ENCODE results near the gene ZNF521. TPM values are rescaled to one million over a fixed set of nuclear protein-coding genes. Genes with fewer than 3 reads are reported as not detected.

ZNF521 gene
- total and polyA plus RNA-seq, 2 experiments from 2014 or later: 3.1 to 9.2 TPM

DNA sequence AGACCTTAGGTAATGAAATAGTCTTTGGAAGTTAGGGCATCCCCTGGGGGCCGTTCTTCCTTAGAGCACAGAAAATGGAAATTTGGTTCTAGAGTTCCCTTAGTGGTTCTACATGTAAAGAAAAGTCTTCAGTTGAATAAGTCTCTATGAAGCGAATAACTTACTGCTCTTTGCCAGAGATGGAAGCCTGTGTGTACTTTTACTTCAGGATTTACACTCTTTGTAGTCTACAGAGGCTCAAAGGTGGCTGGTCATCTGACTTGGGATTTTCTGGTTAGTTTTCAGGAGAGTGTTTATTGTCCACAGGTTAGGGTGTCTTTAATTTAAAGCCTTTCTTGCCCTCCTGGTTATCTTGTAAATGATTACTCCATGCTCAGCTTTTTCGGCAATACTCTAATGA, 210.6 kb downstream of the ZNF521 start:
- Histone ChIP-seq H3K4me3 (no peak overlapping the region), H3K4me2 (no peak overlapping the region), H3K36me3 (ENCODE audit: insufficient read depth) (no peaks in the 10 kb centered on the region), H2AFZ (no peak overlapping the region), H3K9me2 (ENCODE audit: insufficient read depth) (no peaks in the 10 kb centered on the region), H3K4me1 (ENCODE audit: insufficient read depth) (no peaks in the 10 kb centered on the region), H3K27me3 (ENCODE audit: insufficient read depth) (no peaks in the 10 kb centered on the region), H4K20me1 (replicated peaks; ENCODE audit: insufficient read depth) (no peaks in the 10 kb centered on the region), H3K27ac (ENCODE audit: low read depth) (no peak overlapping the region), H3F3A (replicated peaks; ENCODE audit: low read depth) (no peaks in the 10 kb centered on the region), H3K79me2 (replicated peaks; ENCODE audit: insufficient read depth) (no peaks in the 10 kb centered on the region)
- H3K36me3 Mint-ChIP-seq (ENCODE audit: low read depth): no peaks in the 10 kb centered on the region
- no peak overlapping the region for H3K27ac Mint-ChIP-seq
- peak; percentile 38 for DNase-seq (ENCODE audit: low spot score)
- no peak overlapping the region for H3K4me3 Mint-ChIP-seq
- peaks cover 14% of the 10 kb centered on the region; the same call in 2 of the 3 replicates for H3K4me1 Mint-ChIP-seq
- H3K27me3 Mint-ChIP-seq (ENCODE audit: insufficient read depth, low read depth, poor library complexity): peaks cover 2% of the 10 kb centered on the region
- ATAC-seq: peak; percentile 40; the same call in 1 of the 3 replicates
- H3K9me3 Mint-ChIP-seq: no peaks in the 10 kb centered on the region
- TF ChIP-seq ZNF114 (CRISPR knock-in tag; IDR thresholded peaks at IDR 0.05): no peak
- TF ChIP-seq, protein P1, sequence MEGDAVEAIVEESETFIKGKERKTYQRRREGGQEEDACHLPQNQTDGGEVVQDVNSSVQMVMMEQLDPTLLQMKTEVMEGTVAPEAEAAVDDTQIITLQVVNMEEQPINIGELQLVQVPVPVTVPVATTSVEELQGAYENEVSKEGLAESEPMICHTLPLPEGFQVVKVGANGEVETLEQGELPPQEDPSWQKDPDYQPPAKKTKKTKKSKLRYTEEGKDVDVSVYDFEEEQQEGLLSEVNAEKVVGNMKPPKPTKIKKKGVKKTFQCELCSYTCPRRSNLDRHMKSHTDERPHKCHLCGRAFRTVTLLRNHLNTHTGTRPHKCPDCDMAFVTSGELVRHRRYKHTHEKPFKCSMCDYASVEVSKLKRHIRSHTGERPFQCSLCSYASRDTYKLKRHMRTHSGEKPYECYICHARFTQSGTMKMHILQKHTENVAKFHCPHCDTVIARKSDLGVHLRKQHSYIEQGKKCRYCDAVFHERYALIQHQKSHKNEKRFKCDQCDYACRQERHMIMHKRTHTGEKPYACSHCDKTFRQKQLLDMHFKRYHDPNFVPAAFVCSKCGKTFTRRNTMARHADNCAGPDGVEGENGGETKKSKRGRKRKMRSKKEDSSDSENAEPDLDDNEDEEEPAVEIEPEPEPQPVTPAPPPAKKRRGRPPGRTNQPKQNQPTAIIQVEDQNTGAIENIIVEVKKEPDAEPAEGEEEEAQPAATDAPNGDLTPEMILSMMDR (conservative IDR thresholded peaks at IDR 0.05; ENCODE audit: low read depth in 2 of 2): peak in 1 of 2 experiments; percentile 32; a peak in 2 of 4 replicates

DNA sequence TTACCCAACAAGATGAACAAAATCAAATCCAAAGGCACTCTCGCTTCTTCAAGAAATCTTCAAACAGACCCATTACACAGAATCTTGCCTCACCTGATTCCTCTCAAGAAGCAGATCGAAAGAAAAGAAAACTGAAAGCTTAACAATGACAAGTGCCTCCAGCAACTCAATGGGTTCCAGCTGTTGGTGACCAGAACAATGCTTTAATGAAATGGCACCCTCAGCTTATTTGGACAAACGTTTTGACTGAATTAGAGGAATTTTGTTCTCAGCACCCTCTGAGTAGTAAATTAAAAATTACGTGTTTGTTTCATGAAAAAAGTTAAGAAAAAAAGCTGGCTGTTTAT, 211.0 kb downstream of the ZNF521 start:
- Histone ChIP-seq H3K4me1 (ENCODE audit: insufficient read depth) (no peaks in the 10 kb centered on the region), H3K27ac (ENCODE audit: low read depth) (no peak overlapping the region), H3F3A (replicated peaks; ENCODE audit: low read depth) (no peaks in the 10 kb centered on the region), H3K4me2 (no peak overlapping the region), H3K36me3 (ENCODE audit: insufficient read depth) (no peaks in the 10 kb centered on the region), H4K20me1 (replicated peaks; ENCODE audit: insufficient read depth) (no peaks in the 10 kb centered on the region), H3K4me3 (no peak overlapping the region), H2AFZ (no peak overlapping the region), H3K79me2 (replicated peaks; ENCODE audit: insufficient read depth) (no peaks in the 10 kb centered on the region), H3K9me2 (ENCODE audit: insufficient read depth) (no peaks in the 10 kb centered on the region), H3K27me3 (ENCODE audit: insufficient read depth) (no peaks in the 10 kb centered on the region)
- Mint-ChIP-seq H3K4me3 (no peak overlapping the region), H3K36me3 (ENCODE audit: low read depth) (no peaks in the 10 kb centered on the region), H3K4me1 (peaks cover 16% of the 10 kb centered on the region; the same call in 2 of the 3 replicates), H3K27me3 (ENCODE audit: insufficient read depth, low read depth, poor library complexity) (peaks cover 2% of the 10 kb centered on the region), H3K9me3 (no peaks in the 10 kb centered on the region), H3K27ac (no peak overlapping the region)
- ATAC-seq (no peak), DNase-seq (ENCODE audit: low spot score) (no peak)
- no peak for TF ChIP-seq ZNF331 (CRISPR knock-in tag; IDR thresholded peaks at IDR 0.05; ENCODE audit: low read depth)
- TF ChIP-seq, protein P2, sequence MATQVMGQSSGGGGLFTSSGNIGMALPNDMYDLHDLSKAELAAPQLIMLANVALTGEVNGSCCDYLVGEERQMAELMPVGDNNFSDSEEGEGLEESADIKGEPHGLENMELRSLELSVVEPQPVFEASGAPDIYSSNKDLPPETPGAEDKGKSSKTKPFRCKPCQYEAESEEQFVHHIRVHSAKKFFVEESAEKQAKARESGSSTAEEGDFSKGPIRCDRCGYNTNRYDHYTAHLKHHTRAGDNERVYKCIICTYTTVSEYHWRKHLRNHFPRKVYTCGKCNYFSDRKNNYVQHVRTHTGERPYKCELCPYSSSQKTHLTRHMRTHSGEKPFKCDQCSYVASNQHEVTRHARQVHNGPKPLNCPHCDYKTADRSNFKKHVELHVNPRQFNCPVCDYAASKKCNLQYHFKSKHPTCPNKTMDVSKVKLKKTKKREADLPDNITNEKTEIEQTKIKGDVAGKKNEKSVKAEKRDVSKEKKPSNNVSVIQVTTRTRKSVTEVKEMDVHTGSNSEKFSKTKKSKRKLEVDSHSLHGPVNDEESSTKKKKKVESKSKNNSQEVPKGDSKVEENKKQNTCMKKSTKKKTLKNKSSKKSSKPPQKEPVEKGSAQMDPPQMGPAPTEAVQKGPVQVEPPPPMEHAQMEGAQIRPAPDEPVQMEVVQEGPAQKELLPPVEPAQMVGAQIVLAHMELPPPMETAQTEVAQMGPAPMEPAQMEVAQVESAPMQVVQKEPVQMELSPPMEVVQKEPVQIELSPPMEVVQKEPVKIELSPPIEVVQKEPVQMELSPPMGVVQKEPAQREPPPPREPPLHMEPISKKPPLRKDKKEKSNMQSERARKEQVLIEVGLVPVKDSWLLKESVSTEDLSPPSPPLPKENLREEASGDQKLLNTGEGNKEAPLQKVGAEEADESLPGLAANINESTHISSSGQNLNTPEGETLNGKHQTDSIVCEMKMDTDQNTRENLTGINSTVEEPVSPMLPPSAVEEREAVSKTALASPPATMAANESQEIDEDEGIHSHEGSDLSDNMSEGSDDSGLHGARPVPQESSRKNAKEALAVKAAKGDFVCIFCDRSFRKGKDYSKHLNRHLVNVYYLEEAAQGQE (IDR thresholded peaks at IDR 0.05; ENCODE audit: unreplicated experiment): no peak
- TF ChIP-seq NANOG (IDR thresholded peaks at IDR 0.05; ENCODE audit: borderline replicate concordance): no peak
- TF ChIP-seq, protein P3, sequence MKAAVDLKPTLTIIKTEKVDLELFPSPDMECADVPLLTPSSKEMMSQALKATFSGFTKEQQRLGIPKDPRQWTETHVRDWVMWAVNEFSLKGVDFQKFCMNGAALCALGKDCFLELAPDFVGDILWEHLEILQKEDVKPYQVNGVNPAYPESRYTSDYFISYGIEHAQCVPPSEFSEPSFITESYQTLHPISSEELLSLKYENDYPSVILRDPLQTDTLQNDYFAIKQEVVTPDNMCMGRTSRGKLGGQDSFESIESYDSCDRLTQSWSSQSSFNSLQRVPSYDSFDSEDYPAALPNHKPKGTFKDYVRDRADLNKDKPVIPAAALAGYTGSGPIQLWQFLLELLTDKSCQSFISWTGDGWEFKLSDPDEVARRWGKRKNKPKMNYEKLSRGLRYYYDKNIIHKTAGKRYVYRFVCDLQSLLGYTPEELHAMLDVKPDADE (IDR thresholded peaks at IDR 0.05): no peak
- TF ChIP-seq EZH2 (IDR thresholded peaks at IDR 0.05; ENCODE audit: low read depth, unreplicated experiment): no peak
- no peak for TF ChIP-seq CREB1 (CRISPR knock-in tag; IDR thresholded peaks at IDR 0.05; ENCODE audit: low read depth)
- TF ChIP-seq JUNB (IDR thresholded peaks at IDR 0.05; ENCODE audit: unreplicated experiment): no peak
- no peak for TF ChIP-seq EZH2phosphoT487 (IDR thresholded peaks at IDR 0.05; ENCODE audit: unreplicated experiment)

Measured in GM23338 (cell line).